T-helper 2 cell treated with Interferon-gamma antibody and Interleukin-4, amounts not matched to agents 5 μg/mL and 100 μg/mL, for 36 hours (primary cell): ENCODE measurements around the gene SMO.
"Not testable (repeated sequence)": the region's sequence is repeated elsewhere in the genome, so short reads cannot be mapped to it uniquely, and the experiment has no call there.

Source experiments
- DNase-seq: peaks from one replicate; pipeline ENCODE4 v3.0.0; 2021; ENCODE audit warnings: low spot score
- H3K27ac Mint-ChIP-seq: one replicate; pipeline ENCODE4 v1.8.0; 2021; ENCODE audit warnings: mild to moderate bottlenecking, mixed read lengths
- H3K27me3 Mint-ChIP-seq: one replicate; pipeline ENCODE4 v1.8.0; 2021; ENCODE audit warnings: low read depth, mixed read lengths
- H3K36me3 Mint-ChIP-seq: one replicate; pipeline ENCODE4 v1.8.0; 2021; ENCODE audit warnings: low read depth, mixed read lengths
- H3K4me1 Mint-ChIP-seq: one replicate; pipeline ENCODE4 v1.8.0; 2021; ENCODE audit warnings: low read depth, mixed read lengths
- H3K4me3 Mint-ChIP-seq: one replicate; pipeline ENCODE4 v1.8.0; 2022; ENCODE audit warnings: mild to moderate bottlenecking, moderate library complexity, mixed read lengths
- H3K9me3 Mint-ChIP-seq: one replicate; pipeline ENCODE4 v1.8.0; 2021; ENCODE audit warnings: mixed read lengths

Gene SMO

DNA sequence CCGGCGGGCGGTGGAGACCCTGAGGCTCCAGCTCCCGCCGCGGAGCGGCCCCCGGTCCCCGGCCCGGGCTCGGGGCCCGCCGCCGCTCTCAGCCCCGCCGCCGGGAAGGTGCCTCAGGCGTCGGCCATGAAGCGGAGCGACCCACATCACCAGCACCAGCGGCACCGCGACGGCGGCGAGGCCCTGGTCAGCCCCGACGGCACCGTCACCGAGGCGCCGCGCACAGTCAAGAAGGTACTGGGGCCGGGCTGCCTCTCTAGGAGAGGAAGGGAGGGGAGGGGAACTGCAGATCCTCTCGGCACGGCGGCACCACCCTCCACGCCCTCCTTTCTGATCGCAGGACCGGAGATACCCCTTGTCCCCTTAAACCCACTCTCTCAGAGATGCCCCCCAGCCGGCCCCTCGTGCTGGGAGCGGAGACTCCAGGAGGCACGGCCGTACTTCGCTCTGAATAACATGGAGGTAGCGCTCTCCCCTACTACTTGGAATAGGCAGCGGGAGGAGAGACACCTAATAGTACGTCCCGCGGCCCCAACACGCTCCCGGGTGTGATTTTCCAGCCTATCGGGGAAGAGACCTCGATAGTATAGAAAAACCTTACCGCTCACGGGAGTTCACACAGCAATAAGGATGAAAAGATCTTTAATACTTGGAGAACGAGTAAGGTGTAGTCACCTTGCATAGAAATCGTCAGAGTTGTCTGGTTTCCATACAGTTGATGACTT is 36.9 kb downstream of the SMO start:
- H3K36me3 Mint-ChIP-seq, result no peaks in the 10 kb centered on the region
- peaks cover 29% of the 10 kb centered on the region for H3K4me1 Mint-ChIP-seq
- no peaks in the 10 kb centered on the region for H3K9me3 Mint-ChIP-seq
- peak overlapping the region; percentile 95 for H3K4me3 Mint-ChIP-seq
- H3K27me3 Mint-ChIP-seq, result no peaks in the 10 kb centered on the region
- DNase-seq, result peak; percentile 56
- H3K27ac Mint-ChIP-seq, result peak overlapping the region; percentile 67

DNA sequence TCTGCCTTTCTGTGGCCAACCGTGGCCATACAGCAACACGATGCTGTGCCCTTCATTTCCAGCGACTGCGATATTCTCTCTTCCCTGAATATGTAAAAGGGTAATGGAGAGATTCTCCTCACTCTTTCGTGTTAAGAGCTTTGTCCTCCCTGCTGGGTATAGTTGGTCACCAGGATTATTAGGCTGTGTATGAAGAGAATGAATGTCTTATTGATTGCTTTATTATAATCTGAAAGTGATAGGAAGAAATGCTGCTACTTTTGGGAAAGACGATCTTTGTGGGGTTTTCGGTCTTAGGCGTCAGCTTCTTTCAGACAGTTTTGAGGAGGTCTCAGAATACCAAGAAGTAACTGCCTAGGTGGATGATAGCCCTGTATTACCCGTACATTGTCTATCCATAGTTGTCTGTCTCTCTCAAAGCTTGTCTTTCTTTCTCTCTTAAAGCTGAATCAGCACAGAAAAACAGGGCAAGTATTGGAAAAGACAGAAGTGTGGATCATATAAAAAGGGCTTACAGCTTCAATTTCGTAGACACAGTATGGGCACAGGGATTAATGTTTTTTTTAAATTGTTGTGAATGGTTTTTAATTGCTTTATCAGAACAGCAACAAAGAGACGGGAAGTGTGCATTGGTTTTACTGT is 37.6 kb downstream of the SMO start:
- Mint-ChIP-seq H3K9me3 (no peaks in the 10 kb centered on the region), H3K27ac (peak overlapping the region; percentile 67), H3K27me3 (no peaks in the 10 kb centered on the region), H3K4me3 (peak overlapping the region; percentile 92), H3K36me3 (no peaks in the 10 kb centered on the region), H3K4me1 (peaks cover 29% of the 10 kb centered on the region)
- no peak for DNase-seq

DNA sequence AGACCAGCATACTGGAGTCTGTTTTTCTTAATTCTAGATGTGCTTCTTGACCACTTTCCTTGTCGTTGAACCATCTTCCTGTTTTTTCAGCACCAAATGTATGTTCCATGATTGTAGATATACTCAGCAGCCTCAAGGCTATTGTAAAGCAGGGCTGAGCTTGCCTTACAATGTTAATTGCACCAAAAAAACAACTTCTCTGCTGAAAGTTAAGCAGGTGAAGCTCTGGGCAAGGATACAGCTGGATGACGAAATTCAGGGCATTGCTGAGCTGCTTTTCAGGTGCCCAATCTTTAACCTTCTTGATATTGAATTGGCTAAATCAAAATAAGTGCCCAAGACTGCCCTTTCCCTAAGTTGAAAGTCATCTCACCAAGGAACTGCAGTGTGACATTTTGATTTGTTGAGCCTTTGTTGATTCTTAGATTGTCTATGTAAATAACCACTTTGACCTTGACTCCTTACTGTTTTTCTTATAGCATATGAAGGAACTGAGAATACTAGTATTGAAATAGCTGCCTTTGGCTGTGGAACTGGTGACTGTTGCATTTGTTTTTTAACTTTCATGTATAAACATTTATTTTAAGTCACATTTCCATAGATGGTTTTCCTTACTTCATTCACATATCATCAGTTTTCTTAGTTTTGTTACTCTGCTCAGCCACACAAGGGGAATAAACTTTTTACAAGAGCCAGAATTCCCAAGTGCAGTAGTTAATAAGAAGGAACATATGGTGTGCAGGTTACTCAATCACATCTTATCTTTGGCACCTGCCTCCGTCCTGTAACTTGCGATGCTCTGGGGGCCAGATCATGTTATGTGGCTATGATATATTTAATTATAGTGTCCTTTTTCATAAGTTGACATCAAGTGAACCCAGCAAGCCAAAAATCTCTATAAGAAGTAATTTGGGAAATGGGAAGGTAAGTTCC is 39.5 kb downstream of the SMO start:
- Mint-ChIP-seq H3K4me3 (no peak overlapping the region), H3K9me3 (no peaks in the 10 kb centered on the region), H3K4me1 (peaks cover 23% of the 10 kb centered on the region), H3K36me3 (no peaks in the 10 kb centered on the region), H3K27me3 (no peaks in the 10 kb centered on the region), H3K27ac (no peak overlapping the region)
- no peak for DNase-seq

DNA sequence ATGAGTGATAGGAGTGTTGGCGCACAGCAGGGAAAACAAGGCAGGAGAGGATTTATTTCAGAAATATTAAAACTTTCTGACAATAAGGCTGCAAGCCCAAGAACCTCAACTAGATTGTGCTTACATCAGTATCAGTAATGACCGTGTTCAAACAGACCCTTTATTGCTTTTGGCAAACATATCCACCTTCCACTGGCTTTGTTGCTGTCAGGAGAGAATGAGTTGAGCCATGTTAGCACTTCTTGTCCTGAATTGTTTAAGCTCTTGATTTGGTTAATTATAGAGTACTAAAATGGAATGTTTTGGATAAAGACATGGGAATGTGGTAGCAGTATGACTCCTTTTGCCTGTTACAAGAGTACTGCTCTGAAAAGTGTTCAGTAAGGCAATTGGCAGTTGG is 40.2 kb downstream of the SMO start:
- Mint-ChIP-seq H3K27ac (no peak overlapping the region), H3K36me3 (no peaks in the 10 kb centered on the region), H3K27me3 (no peaks in the 10 kb centered on the region), H3K4me3 (no peak overlapping the region), H3K4me1 (peaks cover 19% of the 10 kb centered on the region), H3K9me3 (no peaks in the 10 kb centered on the region)
- DNase-seq, result no peak

DNA sequence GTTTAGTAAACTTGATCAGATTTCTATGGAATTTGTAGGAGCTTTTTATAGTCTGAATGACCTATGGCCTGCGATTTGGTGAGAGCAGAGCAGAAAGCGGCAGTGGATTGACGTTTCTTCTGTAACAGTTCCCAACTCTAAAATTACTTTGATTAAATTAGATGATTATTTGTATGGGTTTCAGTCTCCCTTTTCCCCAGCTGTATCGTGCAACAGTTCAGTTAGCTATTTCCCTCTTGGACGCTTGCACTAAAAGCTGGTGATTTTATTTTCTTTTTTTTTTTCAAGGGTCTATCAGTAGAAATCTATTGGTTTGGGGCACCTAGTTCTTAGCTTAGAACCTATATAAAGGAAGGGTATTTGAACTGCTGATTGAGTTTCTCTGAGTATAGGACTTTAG is 43.2 kb downstream of the SMO start:
- Mint-ChIP-seq H3K4me1 (peaks cover under 1% of the 10 kb centered on the region), H3K9me3 (no peaks in the 10 kb centered on the region), H3K27ac (no peak overlapping the region), H3K27me3 (no peaks in the 10 kb centered on the region), H3K4me3 (no peak overlapping the region), H3K36me3 (no peaks in the 10 kb centered on the region)
- DNase-seq, result no peak

DNA sequence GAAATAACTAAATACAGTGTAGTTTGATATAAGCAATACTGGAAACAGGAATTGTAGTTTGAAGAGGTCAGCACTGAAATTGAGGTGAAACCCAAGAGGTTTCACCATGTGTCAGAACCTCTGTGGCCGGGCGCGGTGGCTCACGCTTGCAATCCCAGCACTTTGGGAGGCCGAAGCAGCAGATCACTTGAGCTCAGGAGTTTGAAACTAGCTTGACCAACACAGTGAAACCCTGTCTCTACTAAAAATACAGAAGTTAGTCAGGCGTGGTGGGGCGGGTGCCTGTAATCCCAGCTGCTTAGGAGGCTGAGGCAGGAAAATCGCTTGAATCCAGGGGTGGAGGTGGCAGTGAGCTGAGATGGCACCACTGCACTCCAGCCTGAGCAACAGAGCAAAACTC is 50.1 kb downstream of the SMO start:
- Mint-ChIP-seq H3K36me3 (no peaks in the 10 kb centered on the region), H3K4me1 (no peaks in the 10 kb centered on the region), H3K27me3 (no peaks in the 10 kb centered on the region), H3K4me3 (no peak overlapping the region), H3K9me3 (no peaks in the 10 kb centered on the region), H3K27ac (no peak overlapping the region)
- no peak for DNase-seq

DNA sequence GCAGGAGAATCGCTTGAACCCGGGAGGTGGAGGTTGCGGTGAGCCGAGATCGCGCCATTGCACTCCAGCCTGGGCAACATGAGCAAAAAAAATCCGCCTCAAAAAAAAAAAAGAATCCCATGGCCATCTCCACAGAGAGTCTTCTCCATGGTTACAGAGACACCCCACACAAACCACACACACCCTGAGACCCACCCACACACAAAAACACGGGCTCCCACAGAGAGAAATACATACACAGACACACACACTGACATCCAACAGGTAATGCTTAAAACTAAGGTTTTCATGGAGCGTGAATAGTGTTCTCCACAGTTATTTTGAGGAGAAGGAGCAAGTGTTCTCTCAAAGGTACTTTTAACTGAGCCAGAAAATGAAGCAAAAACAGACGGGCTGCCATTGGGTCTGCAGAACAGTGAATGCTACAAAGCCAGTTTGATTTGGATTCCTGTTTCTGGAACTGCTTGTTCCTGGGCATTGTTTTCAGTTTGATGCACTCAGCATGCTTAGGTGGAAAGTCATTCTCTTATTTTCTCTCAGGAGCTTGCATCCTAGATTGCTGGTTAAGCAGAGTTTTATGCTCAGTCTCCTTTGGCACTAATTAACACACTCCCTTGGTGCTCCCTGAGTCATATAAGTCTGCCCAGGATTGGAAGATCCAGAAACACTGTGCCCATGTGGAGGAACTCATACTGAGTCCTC is 51.8 kb downstream of the SMO start:
- no peak overlapping the region for H3K4me3 Mint-ChIP-seq
- DNase-seq, result no peak

DNA sequence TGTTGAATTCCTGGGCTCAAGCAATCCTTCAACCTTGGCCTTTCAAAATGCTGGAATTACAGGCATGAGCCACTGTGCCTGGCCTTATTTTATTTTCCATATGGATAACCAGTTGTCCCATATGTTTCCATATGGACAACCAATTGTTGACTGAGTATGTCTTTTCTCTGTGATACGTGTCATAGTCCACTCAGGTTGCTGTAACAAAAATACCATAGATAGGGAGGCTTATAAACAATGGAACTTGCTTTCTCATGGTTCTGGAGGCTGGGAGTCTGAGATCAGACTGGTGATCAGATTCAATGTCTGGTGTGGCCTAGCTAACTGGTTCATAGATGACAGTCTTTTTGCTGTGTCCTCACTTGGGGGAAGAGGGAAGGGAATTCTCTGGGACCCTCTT is 55.8 kb downstream of the SMO start:
- Mint-ChIP-seq H3K4me1 (no peaks in the 10 kb centered on the region), H3K27ac (no peak overlapping the region), H3K4me3 (no peak overlapping the region), H3K36me3 (no peaks in the 10 kb centered on the region), H3K27me3 (no peaks in the 10 kb centered on the region), H3K9me3 (no peaks in the 10 kb centered on the region)
- no peak for DNase-seq

More for the DNA sequence above, 51.8 kb downstream of the SMO start:
- Mint-ChIP-seq H3K4me1 (no peaks in the 10 kb centered on the region), H3K27me3 (no peaks in the 10 kb centered on the region), H3K9me3 (no peaks in the 10 kb centered on the region), H3K36me3 (no peaks in the 10 kb centered on the region), H3K27ac (no peak overlapping the region)

DNA sequence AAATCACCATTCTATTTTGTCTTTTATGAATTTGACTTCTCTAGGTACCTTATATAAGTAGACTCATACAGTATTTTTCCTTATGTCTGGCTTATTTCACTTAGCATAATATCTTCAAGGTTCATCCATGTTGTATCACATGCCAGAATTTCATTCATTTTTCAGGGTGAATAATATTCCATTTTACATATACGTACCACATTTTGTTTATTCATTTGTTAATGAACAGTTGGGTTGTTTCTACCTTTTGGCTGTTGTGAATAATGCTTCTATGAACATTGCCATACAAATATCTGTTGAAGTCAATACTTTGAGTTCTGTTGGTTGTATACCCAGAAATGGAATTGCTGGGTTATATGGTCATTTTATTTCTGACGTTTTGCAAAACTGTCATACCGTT is 57.1 kb downstream of the SMO start:
- H3K27me3 Mint-ChIP-seq, result peaks cover 3% of the 10 kb centered on the region
- no peak overlapping the region for H3K27ac Mint-ChIP-seq
- no peaks in the 10 kb centered on the region for H3K36me3 Mint-ChIP-seq
- DNase-seq, result no peak
- H3K4me3 Mint-ChIP-seq, result no peak overlapping the region
- no peaks in the 10 kb centered on the region for H3K4me1 Mint-ChIP-seq
- H3K9me3 Mint-ChIP-seq, result no peaks in the 10 kb centered on the region

DNA sequence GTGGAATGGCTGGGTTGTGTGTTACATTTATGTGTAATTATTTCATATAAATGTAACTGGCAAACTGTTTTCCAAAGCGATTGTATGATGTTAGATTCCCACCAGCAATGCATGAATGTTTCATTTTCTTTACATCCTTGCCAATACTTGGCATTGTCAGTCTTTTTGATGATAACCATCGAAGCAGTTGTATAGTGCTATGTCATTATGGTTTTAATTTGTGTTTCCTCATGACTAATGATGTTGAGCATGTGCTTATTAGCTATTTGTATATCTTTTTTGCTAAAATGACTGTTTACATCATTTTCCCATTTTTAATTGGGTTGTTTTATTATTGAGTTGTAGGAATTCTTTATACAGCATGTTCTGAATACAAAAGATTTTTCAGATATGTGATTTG is 58.7 kb downstream of the SMO start:
- H3K4me3 Mint-ChIP-seq, result no peak overlapping the region
- H3K4me1 Mint-ChIP-seq, result no peaks in the 10 kb centered on the region
- DNase-seq, result no peak
- no peaks in the 10 kb centered on the region for H3K9me3 Mint-ChIP-seq
- no peaks in the 10 kb centered on the region for H3K36me3 Mint-ChIP-seq
- H3K27ac Mint-ChIP-seq, result no peak overlapping the region
- H3K27me3 Mint-ChIP-seq, result peaks cover 9% of the 10 kb centered on the region

DNA sequence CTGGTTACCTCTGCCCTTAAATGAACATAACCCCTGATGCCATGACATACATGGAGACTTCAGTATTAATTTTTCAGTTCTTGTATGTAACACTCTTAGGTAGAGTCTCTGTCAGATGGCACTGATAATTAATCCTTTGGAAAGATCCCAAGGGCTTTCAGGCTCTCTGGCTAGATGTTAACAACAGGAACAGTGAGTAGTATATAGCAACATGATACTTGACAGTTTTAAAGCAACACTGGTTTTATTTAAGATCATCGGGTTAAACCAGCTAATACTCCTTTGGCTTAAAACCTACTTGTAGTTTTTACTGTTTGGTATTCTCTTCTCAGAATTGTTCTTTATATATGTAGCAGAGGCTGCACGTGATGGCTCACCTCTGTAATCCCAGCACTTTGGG is 63.7 kb downstream of the SMO start:
- Mint-ChIP-seq H3K27me3 (peaks cover 9% of the 10 kb centered on the region), H3K4me1 (no peaks in the 10 kb centered on the region), H3K36me3 (no peaks in the 10 kb centered on the region), H3K9me3 (no peaks in the 10 kb centered on the region), H3K4me3 (no peak overlapping the region), H3K27ac (no peak overlapping the region)
- DNase-seq, result no peak

DNA sequence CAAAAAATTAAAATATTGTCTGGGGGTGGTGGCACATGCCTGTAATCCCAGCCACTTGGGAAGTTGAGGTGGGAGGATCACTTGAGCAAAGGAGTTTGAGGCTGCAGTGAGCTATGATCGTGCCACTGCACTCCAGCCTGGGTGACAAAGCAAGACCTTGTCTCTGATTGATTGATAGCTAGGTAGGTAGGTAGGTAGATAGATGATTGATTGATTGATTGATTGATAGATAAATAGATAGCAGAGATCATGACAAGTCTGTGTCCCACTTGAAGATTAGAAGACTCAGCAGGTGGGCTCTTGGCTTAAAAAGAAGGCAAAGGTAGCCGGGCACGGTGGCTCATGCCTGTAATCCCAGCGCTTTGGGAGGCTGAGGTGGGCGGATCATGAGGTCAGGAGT is 64.2 kb downstream of the SMO start:
- not testable (repeated sequence) for H3K27ac Mint-ChIP-seq, H3K4me1 Mint-ChIP-seq, H3K36me3 Mint-ChIP-seq, H3K27me3 Mint-ChIP-seq, H3K9me3 Mint-ChIP-seq, DNase-seq, H3K4me3 Mint-ChIP-seq

DNA sequence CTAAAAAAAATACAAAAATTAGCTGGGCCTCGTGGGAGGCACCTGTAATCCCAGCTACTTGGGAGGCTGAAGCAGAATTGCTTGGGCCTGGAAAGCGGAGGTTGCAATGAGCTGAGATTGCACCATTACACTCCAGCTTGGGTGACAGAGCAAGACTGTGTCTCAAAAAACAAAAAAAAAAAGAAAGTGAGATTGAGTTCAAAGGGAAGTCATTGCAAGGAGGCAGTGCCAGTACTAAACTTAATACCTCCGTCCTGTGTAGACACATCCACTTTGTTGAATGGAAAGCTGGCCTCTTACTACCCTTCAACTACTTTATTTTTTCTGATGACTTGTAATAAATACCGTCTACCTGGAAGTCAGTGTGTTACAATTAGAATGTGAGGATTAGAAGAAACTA is 67.4 kb downstream of the SMO start:
- no peak for DNase-seq
- Mint-ChIP-seq H3K36me3 (no peaks in the 10 kb centered on the region), H3K4me3 (no peak overlapping the region), H3K27ac (no peak overlapping the region), H3K9me3 (no peaks in the 10 kb centered on the region), H3K4me1 (peaks cover 9% of the 10 kb centered on the region), H3K27me3 (peaks cover 6% of the 10 kb centered on the region)

DNA sequence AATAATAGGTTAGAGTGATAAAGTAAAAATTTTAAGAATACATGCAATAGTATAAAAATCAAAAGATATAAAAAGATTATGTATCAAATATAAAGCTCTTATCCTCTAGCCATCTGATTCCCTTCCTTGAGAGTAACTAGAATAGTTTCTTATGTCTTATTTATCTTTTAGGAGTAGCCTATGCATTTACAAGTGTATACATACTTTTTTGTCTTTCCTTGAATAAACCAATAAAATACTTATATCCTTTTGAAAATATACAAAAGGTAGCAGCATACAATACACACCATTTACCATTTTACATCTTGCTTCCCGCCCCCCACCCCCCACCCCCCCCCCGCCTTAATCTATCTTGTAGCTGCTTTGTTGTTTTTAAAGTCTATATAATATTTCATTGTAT is 67.8 kb downstream of the SMO start:
- Mint-ChIP-seq H3K4me1 (peaks cover 9% of the 10 kb centered on the region), H3K36me3 (no peaks in the 10 kb centered on the region), H3K4me3 (no peak overlapping the region), H3K27ac (no peak overlapping the region), H3K9me3 (no peaks in the 10 kb centered on the region), H3K27me3 (peaks cover 4% of the 10 kb centered on the region)
- DNase-seq, result no peak
